ENCODE results near the gene CCL26. TPM values are rescaled to one million over a fixed set of nuclear protein-coding genes. Genes with fewer than 3 reads are reported as not detected.

CCL26 gene
- total and polyA plus RNA-seq, 9 of the 15 experiments (the other 6 are each of a cell fraction or from before 2014, with no cell fraction given): 2.3 to 26.8 (median 8.4) TPM

GRCh38 chr7:75804705-75805104 lies 32.7 kb upstream of the CCL26 start (continued):
- TF ChIP-seq CUX1 (CRISPR knock-in tag; IDR thresholded peaks at IDR 0.05) (no peak), ETV1 (tag; conservative IDR thresholded peaks at IDR 0.05; ENCODE audit: low read depth) (no peak), SRSF7 (optimal IDR thresholded peaks at IDR 0.05; ENCODE audit: low read depth, low read length) (no peak), HLTF (IDR thresholded peaks at IDR 0.05) (no peak), NR0B1 (IDR thresholded peaks at IDR 0.05; ENCODE audit: partially characterized antibody) (no peak), ZKSCAN8 (CRISPR knock-in tag; IDR thresholded peaks at IDR 0.05) (no peak)
- TF ChIP-seq, protein P1, sequence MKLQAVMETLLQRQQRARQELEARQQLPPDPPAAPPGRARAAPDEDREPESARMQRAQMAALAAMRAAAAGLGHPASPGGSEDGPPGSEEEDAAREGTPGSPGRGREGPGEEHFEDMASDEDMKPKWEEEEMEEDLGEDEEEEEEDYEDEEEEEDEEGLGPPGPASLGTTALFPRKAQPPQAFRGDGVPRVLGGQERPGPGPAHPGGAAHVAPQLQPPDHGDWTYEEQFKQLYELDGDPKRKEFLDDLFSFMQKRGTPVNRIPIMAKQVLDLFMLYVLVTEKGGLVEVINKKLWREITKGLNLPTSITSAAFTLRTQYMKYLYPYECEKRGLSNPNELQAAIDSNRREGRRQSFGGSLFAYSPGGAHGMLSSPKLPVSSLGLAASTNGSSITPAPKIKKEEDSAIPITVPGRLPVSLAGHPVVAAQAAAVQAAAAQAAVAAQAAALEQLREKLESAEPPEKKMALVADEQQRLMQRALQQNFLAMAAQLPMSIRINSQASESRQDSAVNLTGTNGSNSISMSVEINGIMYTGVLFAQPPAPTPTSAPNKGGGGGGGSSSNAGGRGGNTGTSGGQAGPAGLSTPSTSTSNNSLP (IDR thresholded peaks at IDR 0.05; ENCODE audit: borderline replicate concordance, low read depth, low read length): no peak
